GM23338 (cell line): ENCODE results near the gene APEX1. TPM values are rescaled to one million over a fixed set of nuclear protein-coding genes. Genes with fewer than 3 reads are reported as not detected.

Source experiments
- ATAC-seq: fragments of 200-7000 bp; cut with Tn5 transposase; 3 replicates; pipeline ENCODE4 v1.9.1; 2020
- DNase-seq: peaks from one replicate; pipeline ENCODE4 v3.0.0-alpha.2; 2015; ENCODE audit warnings: low spot score
- H2AFZ ChIP-seq: fragments of 200-600 bp; sonication (generic); 2 replicates; pipeline ENCODE4 v1.8.0; 2016; ENCODE audit warnings: antibody characterized with exemption, mild to moderate bottlenecking, moderate library complexity
- H3F3A ChIP-seq: fragments of 200-600 bp; sonication (generic); replicated peaks from 2 replicates; pipeline ENCODE4 v1.8.0; 2017; ENCODE audit warnings: antibody characterized with exemption, mixed run types, low read depth
- H3K27ac ChIP-seq: fragments of 200-600 bp; sonication (generic); 2 replicates; pipeline ENCODE4 v1.6.1; 2016; ENCODE audit warnings: low read depth
- H3K27me3 ChIP-seq: fragments of 200-600 bp; sonication (generic); 2 replicates; pipeline ENCODE4 v1.8.0; 2016; ENCODE audit warnings: mild to moderate bottlenecking, mixed run types, moderate library complexity; ENCODE audit not compliant: insufficient read depth
- H3K36me3 ChIP-seq: fragments of 200-600 bp; sonication (generic); 2 replicates; pipeline ENCODE4 v1.8.0; 2016; ENCODE audit warnings: mild to moderate bottlenecking; ENCODE audit not compliant: insufficient read depth
- H3K4me1 ChIP-seq: fragments of 200-600 bp; sonication (generic); 2 replicates; pipeline ENCODE4 v1.8.0; 2016; ENCODE audit warnings: mild to moderate bottlenecking, moderate library complexity; ENCODE audit not compliant: insufficient read depth
- H3K4me2 ChIP-seq: fragments of 200-600 bp; sonication (generic); 2 replicates; pipeline ENCODE4 v1.7.1; 2017; ENCODE audit warnings: mixed run types
- H3K4me3 ChIP-seq: fragments of 200-600 bp; sonication (generic); 2 replicates; pipeline ENCODE4 v1.6.1; 2016; ENCODE audit warnings: mixed run types
- H3K79me2 ChIP-seq: fragments of 200-600 bp; sonication (generic); replicated peaks from 2 replicates; pipeline ENCODE4 v1.8.0; 2017; ENCODE audit warnings: mild to moderate bottlenecking; ENCODE audit not compliant: insufficient read depth
- H3K9me2 ChIP-seq: fragments of 200-600 bp; sonication (generic); 2 replicates; pipeline ENCODE4 v1.8.0; 2017; ENCODE audit not compliant: insufficient read depth
- H4K20me1 ChIP-seq: fragments of 200-600 bp; sonication (generic); replicated peaks from 2 replicates; pipeline ENCODE4 v1.8.0; 2017; ENCODE audit warnings: mild to moderate bottlenecking; ENCODE audit not compliant: insufficient read depth
- H3K27ac Mint-ChIP-seq: 2 replicates; pipeline ENCODE4 v1.8.0; 2020; ENCODE audit warnings: inconsistent platforms, mild to moderate bottlenecking, moderate library complexity, mixed read lengths
- H3K27me3 Mint-ChIP-seq: 3 replicates; pipeline ENCODE4 v1.8.0; 2022; ENCODE audit warnings: low read depth, mild to moderate bottlenecking, moderate library complexity, mixed read lengths, inconsistent platforms; ENCODE audit not compliant: insufficient read depth, poor library complexity
- H3K36me3 Mint-ChIP-seq: 3 replicates; pipeline ENCODE4 v1.8.0; 2021; ENCODE audit warnings: low read depth, mild to moderate bottlenecking, inconsistent platforms, moderate library complexity, mixed read lengths
- H3K4me1 Mint-ChIP-seq: 3 replicates; pipeline ENCODE4 v1.8.0; 2020; ENCODE audit warnings: mild to moderate bottlenecking, inconsistent platforms, mixed read lengths
- H3K4me3 Mint-ChIP-seq: 3 replicates; pipeline ENCODE4 v1.8.0; 2021; ENCODE audit warnings: moderate library complexity, mild to moderate bottlenecking, inconsistent platforms, mixed read lengths
- H3K9me3 Mint-ChIP-seq: 3 replicates; pipeline ENCODE4 v1.8.0; 2020; ENCODE audit warnings: moderate library complexity, mild to moderate bottlenecking, inconsistent platforms, mixed read lengths
- ETS1 ChIP-seq: IDR thresholded peaks from 2 replicates; pipeline ENCODE4 v1.6.1; 2016; ENCODE audit warnings: antibody characterized with exemption
- EZH2 ChIP-seq: fragments of 200-600 bp; sonication (generic); IDR thresholded peaks from one replicate; pipeline ENCODE4 v1.8.0; 2017; ENCODE audit warnings: antibody characterized with exemption, mild to moderate bottlenecking, low read depth; ENCODE audit not compliant: unreplicated experiment
- POLR2AphosphoS5 ChIP-seq: IDR thresholded peaks from 2 replicates; pipeline ENCODE4 v1.6.1; 2016; ENCODE audit warnings: antibody characterized with exemption, low read depth
- STAT1 ChIP-seq: IDR thresholded peaks from one replicate; pipeline ENCODE4 v1.6.1; 2016; ENCODE audit warnings: antibody characterized with exemption; ENCODE audit not compliant: unreplicated experiment
- ZNF462 ChIP-seq: fragments of 250-450 bp; sonication (Bioruptor Pico); IDR thresholded peaks from 2 replicates; pipeline ENCODE4 v1.5.0; 2020; ENCODE audit warnings: mild to moderate bottlenecking, moderate library complexity
- polyA plus RNA-seq: library from polyadenylated mRNA; unstranded; fragments of >200 nt; fragmentation: Nextera tagmentation; extraction: Ambion mirVana; gene quantifications from 2 replicates; pipeline ENCODE4 v1.2.1, GENCODE V29; 2016
- total RNA-seq: library from RNA; depleted of rRNA; stranded (reverse); fragments of >200 nt; shearing (Covaris generic); gene quantifications from 2 replicates; pipeline ENCODE4 v1.2.3, GENCODE V29; 2014

Gene APEX1
- total and polyA plus RNA-seq, 2 experiments from 2014 or later, result 247 to 279 TPM

- 0 out of 2 replicates have a peak, but pooled peaks cover 3% of the 10 kb centered on the region for H3F3A ChIP-seq
- Mint-ChIP-seq H3K9me3 (no peaks in the 10 kb centered on the region; the same call in 2 of the 3 replicates), H3K4me1 (peaks cover 17% of the 10 kb centered on the region), H3K27ac (no peak within 1 kb of the TSS), H3K27me3 (peaks cover 23% of the 10 kb centered on the region), H3K36me3 (no peaks in the 10 kb centered on the region; the same call in 2 of the 3 replicates), H3K4me3 (peak within 1 kb of the TSS; percentile 81)
- no peak for TF ChIP-seq POLR2AphosphoS5
- TF ChIP-seq ETS1, result no peak
- peak; percentile 13 for TF ChIP-seq EZH2
- TF ChIP-seq ZNF462 (CRISPR knock-in tag), result no peak
- TF ChIP-seq STAT1, result no peak
- H3K27me3 ChIP-seq, result peaks cover 32% of the 10 kb centered on the region
- H3K4me3 ChIP-seq, result peak within 1 kb of the TSS; percentile 70
- H4K20me1 ChIP-seq, result no peaks in the 10 kb centered on the region
- ATAC-seq (peak; percentile 39), DNase-seq (no peak)
- no peaks in the 10 kb centered on the region for H3K9me2 ChIP-seq
- no peak within 1 kb of the TSS for H3K27ac ChIP-seq
- H3K4me1 ChIP-seq, result peaks cover 2% of the 10 kb centered on the region; the same call in 1 of the 2 replicates
- no peaks in the 10 kb centered on the region for H3K79me2 ChIP-seq
- peak within 1 kb of the TSS; percentile 95 for H3K4me2 ChIP-seq
- no peaks in the 10 kb centered on the region for H3K36me3 ChIP-seq
- H2AFZ ChIP-seq, result peak within 1 kb of the TSS; percentile 100
Observed at GRCh38 chr14:20435582-20436362, 19.3 kb upstream of the APEX1 start, which contains the start of gene KLHL33. Gene KLHL33 (minus strand): TSS chr14:20436166. CDS start chr14:20435811, 355 bp downstream.
